ENCODE results near the gene ACAT2.
"Not testable (repeated sequence)": the region's sequence is repeated elsewhere in the genome, so short reads cannot be mapped to it uniquely, and the experiment has no call there.

ACAT2 gene

DNA sequence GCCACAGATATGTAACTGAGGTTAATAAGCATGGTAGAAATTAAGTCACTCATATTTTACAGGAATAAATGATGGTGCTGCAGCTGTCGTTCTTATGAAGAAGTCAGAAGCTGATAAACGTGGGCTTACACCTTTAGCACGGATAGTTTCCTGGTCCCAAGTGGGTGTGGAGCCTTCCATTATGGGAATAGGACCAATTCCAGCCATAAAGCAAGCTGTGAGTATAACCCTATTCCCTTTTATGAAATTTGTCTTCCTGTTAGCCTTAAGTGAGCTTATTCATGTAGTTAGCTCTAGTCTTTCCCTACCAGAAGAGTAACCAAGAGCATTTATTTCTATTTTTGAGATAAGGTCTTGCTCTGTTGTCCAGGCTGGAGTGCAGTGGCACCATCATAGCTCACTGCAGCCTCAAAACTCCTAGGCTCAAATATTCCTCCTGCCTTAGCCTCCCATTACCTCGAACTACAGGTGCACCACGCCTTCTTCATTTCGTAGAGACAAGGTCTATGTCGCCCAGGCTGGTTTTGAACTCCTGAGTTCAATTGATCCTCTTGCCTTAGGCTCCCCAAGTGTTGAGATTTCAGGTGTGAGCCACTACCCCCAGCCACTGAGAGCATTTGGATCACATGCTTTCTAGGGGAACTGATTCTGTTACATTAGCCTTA is 15.5 kb downstream of the ACAT2 start:
- no peak for DNase-seq

DNA sequence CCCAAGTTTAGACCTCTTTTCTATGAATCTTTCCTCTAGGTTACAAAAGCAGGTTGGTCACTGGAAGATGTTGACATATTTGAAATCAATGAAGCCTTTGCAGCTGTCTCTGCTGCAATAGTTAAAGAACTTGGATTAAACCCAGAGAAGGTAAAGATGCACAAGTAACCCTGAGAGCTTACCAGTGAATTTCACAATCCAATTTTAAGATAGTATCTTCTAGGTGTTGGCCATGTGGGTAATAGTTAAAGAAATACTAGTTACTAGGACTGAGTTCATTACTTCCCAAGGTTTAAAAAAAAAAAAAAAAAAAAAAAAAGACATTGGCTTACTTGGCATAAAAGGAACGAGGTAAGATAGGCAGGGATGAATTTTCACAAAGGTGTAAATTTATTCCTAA is 16.3 kb downstream of the ACAT2 start:
- DNase-seq, result no peak

DNA sequence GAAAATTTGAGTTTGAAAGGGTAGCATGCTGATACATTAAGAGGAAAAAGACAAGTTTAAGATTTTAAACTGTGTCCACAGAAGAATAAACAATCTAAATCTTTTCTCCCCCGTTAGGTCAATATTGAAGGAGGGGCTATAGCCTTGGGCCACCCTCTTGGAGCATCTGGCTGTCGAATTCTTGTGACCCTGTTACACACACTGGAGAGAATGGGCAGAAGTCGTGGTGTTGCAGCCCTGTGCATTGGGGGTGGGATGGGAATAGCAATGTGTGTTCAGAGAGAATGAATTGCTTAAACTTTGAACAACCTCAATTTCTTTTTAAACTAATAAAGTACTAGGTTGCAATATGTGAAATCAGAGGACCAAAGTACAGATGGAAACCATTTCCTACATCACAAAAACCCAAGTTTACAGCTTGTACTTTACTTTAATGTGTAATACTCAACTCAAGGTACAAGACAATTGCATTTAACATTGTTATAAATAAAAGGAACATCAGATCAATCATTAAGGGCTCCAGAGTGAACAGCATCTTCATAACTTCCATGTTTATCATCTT is 16.8 kb downstream of the ACAT2 start:
- no peak for DNase-seq

DNA sequence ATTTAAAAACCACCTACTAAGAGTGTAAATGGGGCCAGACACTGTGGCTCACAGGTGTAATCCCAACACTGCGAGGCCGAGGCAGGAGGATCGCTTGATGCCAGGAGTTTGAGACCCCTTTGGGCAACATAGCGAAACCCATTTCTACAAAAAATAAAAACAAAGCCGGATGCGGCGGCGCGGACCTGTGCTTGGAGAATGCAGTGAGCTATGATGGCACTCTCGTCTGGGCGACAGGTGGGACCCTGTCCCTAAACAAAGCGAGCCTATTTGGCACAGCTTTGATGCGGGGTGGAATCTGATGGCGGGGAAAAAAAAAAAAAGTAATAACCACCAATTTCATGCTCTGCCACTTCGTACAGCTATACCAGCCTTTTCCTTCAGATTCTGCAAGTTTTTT is 26.4 kb downstream of the ACAT2 start:
- no peak for DNase-seq

DNA sequence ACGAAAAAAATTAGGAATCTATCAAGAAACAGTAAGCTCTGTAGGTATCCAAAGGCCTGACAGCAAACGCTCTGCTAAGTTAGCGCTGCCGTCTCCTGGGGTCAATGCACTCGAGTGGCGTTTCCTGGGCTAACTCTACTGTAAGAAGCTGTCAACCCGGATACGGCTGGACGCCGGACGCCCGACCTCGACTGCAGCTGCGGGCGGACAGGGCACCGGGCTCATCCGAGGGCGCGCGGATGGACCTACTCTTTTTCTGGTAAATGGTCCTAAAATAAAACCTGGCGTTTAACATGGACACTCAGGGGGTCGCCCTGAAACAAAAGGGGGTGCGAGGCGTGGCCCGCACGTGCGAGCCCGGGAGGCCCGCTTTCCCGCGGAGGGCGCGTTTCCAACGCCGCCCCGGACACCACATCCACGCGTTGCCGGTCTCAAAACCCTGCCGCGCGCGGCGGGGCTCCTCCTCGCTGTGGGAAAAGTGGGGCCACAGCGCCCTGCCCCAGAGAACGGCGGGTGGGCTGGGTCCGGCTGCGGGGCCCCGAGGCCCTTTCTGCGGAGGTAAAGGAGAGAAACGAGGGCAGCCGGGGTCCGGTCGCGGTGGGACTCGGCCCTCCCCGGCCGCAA is 27.0 kb downstream of the ACAT2 start:
- DNase-seq, result peak; percentile 6

DNA sequence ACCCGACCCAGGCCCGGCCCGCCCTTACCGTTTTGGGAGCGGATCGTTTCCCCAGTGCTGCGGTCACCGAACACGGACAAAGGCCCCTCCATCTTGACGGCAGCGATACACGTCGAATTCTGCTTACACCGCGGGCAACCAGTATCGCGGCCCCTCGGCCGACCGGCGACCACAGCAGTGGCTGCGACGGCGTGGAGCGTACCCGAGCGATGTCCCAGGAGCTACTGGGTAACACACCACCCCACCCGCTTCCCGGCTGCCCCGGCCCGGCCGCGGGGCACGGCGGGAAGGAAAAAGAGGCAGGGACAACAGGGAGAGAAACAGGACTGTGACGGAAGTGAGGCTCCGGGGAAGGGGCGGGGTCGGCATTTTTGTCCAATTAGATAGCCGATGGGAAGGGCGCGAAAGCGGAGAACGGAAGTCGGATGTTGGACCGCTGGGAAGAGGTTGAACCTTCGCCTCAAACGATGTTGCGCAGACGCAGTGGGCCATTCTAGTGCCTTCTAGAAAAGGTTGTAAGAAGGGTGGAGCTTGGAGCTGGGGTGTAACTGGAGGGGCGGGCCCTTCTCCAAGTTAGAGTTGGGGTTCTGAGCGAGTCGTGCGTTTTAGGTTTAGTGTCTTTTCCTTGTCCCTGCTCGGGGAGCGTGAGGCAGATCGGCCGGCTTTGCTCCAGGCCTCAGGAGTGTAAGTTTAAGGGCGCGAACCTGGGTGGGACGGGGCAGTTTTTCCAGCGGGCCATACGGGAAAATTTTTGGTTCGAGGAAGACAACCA is 27.7 kb downstream of the ACAT2 start, which contains the start of gene TCP1:
Gene TCP1, minus strand, starts transcription at position 226 of the 772 bp plus-strand sequence. Its CDS starts 134 bp downstream, at position 92.
- peak; percentile 98 for DNase-seq

DNA sequence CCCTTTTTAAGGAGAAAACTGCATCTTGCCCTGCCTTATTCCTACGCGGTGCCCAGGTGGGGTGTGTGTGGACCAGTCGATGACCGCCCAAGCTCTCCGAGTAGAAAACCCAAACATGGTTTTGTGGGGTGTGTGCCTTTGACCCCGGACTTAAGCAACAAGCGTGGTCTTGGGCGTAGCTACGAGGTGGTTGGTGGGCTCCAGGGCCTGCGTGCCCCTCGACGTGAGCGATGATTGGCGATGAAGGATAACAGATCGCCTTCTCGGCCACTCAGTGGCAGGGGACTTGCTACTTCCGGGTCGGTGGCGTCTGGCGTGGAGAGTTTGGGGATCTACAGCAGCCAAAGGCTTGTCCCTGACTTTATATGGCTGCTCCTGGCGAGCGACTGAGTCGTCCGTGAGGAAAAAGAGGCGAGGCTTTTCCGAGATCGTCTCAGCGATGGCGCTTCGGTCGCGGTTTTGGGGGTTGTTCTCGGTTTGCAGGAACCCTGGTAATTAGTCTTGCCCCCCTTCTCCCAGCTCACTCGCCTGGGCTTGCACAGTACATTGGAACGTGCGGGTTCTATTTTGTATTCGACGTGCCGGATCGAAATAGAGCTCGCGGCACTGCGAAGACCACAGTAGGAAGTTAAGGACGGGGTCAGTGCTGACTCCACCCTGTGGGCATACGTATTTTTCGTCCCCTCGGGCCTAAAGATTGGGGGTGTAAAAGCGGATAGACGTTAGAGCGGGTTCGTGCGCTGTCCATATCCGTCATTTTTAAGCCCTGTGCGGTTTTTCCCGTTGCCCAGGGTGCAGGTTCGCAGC is 28.5 kb downstream of the ACAT2 start, which contains the start of gene MRPL18:
Gene MRPL18, plus strand, starts transcription at position 319 of the 807 bp plus-strand sequence. Its CDS starts 121 bp downstream, at position 440.
- DNase-seq, result peak; percentile 88

DNA sequence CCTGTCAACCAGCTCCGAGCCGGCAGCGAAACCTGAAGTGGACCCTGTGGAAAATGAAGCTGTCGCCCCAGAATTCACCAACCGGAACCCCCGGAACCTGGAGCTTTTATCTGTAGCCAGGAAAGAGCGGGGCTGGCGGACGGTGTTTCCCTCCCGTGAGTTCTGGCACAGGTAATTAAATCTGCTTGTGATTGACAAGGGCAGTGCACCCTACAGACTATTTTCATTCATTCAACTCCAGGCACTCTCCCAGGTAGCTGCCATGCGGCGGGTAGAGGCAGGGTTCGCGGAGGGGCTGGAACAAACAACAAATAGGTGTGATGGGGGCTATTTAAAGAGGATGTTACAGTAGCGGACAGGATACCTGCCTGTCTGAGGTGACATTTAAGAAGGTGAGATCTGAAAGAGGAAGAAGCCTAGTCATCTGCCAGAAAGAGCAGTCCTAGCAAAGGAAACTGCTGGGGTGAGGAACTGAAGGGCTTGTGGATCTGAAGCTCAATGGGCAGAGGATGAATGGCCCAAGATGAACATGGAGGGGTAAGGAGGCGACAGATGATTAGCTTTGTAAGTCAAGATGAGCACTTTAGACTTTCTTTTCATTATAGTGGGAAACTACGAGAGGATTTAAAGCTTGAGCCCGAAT is 29.2 kb downstream of the ACAT2 start:
- DNase-seq, result peak; percentile 11

DNA sequence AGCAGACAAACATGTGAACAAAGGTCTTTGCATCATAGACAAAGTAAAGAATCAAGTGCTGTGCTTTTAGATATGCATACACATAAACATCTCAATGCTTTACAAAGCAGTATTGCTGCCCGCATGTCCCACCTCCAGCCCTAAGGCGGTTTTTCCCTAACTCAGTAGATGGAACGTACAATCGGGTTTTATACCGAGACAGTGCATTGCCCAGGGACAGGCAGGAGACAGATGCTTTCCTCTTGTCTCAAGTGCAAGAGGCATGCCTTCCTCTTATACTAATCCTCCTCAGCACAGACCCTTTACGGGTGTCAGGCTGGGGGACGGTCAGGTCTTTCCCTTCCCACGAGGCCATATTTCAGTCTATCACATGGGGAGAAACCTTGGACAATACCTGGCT is 33.1 kb downstream of the ACAT2 start:
- DNase-seq, result not testable (repeated sequence)

DNA sequence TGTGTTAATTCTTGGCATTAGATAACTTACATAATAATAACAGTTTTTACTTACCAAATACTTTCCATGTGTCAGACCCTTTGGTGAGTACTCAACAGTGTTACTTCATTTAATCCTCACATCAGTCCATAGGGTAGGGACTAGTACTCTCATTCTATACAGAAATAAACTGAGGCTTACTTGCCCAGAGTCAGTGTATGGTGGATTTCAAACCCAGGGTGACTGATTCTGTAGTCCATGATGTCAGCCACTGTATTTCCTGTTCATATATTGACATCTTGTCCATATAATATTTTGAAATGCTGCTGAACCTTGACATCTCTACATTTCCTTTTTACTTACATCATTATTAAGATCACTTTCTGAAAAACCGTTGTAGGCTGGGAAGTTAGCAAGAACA is 35.7 kb downstream of the ACAT2 start:
- DNase-seq, result no peak

DNA sequence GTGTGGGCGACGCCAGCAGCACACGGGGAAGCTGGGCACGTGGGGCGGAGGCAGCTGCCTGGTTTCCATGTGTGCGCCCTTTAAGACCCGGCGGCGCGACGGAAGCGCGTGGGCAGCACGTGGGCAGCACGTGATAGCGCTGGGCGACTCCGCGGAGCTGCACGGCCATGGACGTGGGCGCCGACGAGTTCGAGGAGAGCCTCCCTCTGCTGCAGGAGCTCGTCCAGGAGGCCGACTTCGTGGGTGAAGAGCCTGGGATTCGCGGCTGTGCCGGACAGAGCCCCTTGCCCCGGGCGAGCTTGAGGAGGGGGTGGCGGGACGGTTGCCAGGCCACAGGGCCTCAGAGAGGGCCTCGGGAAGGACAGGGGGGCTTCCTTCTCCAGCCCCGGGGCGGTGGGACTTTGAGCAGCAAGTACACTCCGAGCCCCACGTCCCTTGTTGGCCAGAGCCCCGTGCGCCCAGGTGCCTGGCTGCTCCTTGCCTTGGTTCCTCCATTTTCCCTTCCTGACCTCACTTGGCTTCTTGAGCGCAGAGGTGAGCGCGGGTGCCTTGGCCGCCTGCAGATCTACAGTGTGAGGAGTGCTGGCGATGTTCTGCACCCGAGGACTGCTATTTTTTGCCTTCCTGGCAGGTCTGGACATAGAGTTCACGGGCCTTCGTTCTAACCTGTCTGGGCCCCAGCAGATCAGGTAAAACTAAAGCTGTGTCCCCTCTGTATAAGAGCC is 38.5 kb downstream of the ACAT2 start, which contains the start of gene PNLDC1:
Gene PNLDC1, plus strand, starts transcription at position 136 of the 725 bp plus-strand sequence. Its CDS starts 32 bp downstream, at position 168.
- no peak for DNase-seq

DNA sequence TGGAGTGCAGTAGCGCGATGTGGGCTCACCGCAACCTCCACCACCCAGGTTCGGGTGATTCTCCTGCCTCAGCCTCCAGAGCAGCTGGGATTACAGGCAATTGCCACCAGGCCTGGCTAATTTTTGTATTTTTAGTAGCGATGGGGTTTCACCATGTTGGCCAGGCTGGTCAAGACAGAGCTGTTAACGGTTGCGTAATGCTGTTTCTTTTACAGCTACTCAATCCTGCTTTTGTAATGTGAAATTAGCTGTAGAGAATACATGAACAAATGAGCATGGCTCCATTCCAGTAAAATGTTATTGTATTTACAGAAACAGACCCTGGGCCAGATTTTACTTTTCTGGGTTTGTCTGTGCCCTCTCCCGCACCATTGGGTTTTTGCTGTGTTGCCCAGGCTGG is 40.1 kb downstream of the ACAT2 start:
- DNase-seq, result no peak

DNA sequence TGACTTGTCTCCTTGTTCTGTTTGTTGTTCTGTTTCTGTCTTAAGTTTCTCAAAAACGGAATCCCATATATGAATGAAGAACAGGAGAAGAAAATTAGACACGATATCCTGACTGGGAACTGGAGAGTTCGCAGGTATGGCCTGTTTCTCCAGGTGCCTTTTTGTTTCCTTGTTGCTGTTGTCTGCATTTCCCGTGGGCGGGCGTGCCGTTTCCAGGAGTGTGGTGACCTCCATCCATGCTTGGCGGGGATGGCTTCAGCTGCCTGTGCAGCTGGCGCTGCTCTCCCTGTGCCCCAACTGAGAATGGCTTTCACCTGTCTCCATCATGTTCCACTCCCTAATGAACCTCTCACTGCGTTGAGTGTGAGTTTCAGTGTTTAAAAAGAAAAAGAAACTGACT is 42.7 kb downstream of the ACAT2 start:
- no peak for DNase-seq

DNA sequence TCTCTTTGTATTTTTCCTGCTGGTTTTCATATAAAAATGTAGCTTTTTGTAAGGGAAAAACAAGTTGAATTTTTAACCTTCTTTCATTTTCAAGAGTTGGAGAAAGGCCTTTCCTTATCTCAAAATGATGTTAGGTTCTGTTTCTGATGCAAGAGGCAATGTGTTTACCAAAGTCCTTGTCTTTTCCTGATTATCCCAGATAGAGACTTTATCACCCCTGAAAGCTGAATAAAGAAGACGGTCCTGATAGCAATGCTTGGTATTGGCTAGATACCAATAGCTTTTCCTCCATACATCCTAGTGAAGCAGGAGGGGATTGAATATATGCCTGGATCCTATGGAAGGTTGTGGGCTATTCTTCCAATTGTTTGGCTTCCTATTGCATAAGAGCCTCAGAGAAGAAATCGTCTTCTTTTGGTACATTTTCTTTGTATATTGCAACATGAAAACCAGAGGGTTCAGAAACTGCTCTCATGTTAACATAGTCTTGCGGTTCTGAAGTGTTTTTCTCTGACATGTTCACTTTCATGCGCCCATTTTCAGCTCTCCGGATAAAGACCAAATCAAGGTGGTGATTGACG is 43.7 kb downstream of the ACAT2 start:
- no peak for DNase-seq

DNA sequence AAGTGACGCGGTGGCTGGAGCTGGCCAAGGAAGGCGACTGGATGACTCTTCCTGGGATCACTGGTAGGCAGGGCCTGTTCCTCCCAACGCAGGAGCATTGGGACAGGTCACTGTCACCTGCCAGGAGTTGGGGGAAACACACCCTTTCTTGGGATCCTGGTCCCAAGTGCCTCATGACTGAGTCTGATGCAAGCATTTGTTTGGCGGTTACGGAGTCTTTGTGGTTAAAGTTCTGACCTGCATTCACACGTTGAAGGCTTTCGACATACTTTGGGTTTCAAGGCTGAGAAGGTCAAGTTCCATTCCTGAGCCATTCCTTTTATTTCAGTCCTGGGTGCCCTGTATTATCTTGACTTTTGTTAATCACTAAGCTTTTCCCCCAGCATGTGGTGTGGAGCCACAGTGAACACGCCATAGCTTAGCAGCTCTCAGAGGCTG is 44.2 kb downstream of the ACAT2 start:
- no peak for DNase-seq

DNA sequence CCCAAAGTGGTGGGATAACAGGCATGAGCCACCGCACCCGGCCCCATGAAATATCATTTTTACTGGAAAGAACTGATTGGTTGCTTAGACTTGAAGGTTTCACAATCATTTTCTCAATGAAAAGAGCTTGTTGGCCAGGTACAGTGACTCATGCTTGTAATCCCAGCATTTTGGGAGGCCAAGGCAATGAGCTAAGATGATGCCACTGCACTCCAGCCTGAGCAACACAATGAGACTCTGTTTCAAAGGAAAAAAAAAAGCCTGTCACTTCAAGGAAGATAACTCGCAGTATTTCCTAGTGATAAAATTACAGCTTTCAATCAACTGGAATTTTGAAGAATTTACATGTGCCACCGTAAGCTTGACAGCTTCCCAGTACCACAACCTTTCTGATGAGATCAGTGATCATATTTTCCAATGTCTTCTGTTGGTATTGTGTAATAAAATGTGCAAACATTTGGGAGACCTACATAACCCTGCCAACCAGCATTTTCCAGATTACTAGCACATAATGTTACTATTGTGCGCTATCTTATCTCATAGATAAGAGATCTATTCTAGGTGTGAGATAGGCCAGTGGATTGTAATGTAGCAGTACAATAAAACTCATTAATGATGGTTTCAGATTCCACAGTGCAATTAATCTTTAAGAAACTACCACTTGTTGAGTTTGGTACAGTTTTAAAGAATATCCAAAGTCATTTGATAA is 45.5 kb downstream of the ACAT2 start:
- no peak for DNase-seq

DNA sequence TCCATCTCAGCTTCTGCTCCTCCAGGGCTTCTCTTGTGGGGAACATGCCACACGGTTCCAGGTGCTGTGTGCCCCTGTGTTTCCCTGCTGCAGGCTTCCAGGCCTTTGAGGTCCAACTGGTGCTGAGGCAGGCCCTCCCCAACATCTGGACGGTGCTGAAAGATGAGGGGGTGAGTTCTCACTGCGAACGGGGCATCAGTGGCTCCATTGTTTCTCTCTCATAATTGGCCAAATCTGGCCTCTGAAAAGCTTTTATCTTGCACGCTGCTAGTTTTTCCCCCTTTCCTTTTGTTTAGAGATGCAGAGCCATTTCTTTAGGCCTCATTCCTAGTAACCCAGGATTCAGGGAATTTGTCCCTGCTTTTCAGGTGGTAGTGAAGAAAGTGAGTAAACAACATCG is 46.8 kb downstream of the ACAT2 start:
- no peak for DNase-seq

DNA sequence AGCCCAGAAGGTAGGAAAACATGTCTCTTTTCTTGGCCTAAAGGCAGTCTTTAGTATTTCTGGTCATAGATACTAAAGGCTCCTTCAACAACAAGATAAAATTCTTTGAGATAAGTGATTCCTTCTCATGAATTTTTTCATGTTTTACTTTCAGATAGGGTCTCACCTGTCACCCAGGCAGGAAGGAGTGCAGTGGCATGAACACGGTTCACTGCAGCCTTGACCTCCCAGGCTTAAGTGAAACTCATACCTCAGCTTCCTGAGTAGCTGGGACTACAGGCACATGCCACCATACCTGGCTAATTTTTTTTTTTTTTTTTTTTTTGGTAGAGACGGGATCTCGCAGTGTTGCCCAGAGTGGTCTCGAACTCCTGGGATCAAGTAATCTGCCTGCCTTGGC is 47.3 kb downstream of the ACAT2 start:
- DNase-seq, result no peak

DNA sequence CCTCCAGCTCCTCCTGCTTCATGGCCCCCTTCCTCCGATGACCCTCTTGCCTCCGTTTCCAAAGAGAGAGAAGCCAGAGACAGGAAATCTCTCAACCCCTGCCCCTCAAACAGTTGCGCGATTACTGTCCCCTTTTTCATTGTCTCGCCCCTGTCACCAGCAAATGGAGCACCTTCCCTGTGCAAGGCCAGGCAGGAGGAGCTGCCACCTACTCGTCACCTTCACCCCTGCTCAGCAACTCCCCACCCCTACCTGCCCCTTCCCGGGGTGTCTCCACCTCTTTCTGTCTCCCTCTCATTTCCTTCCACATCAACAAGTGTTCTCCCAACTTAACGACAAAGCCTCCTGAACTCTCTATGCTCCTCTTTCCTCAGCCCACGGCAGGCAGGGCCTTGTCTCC is 51.9 kb downstream of the ACAT2 start:
- no peak for DNase-seq

DNA sequence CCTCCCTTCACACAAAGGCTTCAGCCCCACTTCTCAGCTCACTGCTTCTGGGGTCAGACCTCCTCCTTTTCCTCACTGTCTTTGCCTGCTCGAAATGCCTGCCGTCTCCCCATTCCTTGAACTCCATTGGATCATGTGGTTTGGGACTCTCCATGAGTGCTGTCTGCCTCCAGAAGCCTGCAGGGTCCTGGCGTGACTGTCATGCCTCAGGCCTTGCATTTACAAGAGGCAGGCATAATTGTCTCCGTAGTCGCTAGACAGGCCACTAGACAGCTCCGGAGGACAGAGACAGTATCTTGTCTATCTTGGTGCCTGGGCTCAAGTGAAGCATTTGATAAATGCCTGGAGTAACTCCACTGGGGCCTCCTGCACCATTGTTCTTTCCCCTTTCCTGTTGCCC is 53.6 kb downstream of the ACAT2 start:
- DNase-seq, result no peak
